Renal cortex interstitium (tissue), 11 donors: ENCODE data around the gene HRNR. TPM values are rescaled to one million over a fixed set of nuclear protein-coding genes. Genes with fewer than 3 reads are reported as not detected.
A peak's percentile ranks its signal among the peaks of the same experiment; 100 is the strongest.

Experiments
- DNase-seq, 11 donors: peaks; one replicate each; pipeline ENCODE4 v3.0.0-alpha.2; 2013; ENCODE audit warnings: low read depth in 9 of 11, low spot score in 4 of 11; ENCODE audit errors: extremely low read depth in 1 of 11
- polyA plus RNA-seq, 3 donors: library from polyadenylated mRNA; unstranded; fragments of 120-200 nt; gene quantifications; one replicate each; pipeline ENCODE4 v1.2.1, GENCODE V29; 2013; ENCODE audit not compliant: insufficient read length in 3 of 3

Gene HRNR
- polyA plus RNA-seq, 3 donors = 0.57 to 2.3 (median 1.5) TPM

- peak in 1 of 11 donors; percentile 7 for DNase-seq
Measured at GRCh38 chr1:152162792-152163463, 61.1 kb downstream of the HRNR start.

Other genes with a start within 250 kb of the HRNR start
- 100 to 1,000 TPM; 211 to 270 (median 220) TPM for gene S100A10, start 230.3 kb downstream of the HRNR start, polyA plus RNA-seq
- 100 to 1,000 TPM; 221 to 251 (median 248) TPM for gene S100A11, start 187.2 kb downstream of the HRNR start, polyA plus RNA-seq
- gene TCHHL1, start 135.1 kb downstream of the HRNR start, polyA plus RNA-seq = not detected
- gene TCHH, start 108.7 kb downstream of the HRNR start, polyA plus RNA-seq = under 1 TPM in 2 of 3 donors, not detected in 1; 0.04 to 0.09 TPM
- not detected for gene RPTN, start 65.0 kb downstream of the HRNR start, polyA plus RNA-seq
- gene FLG, start 101.0 kb upstream of the HRNR start, polyA plus RNA-seq = 1 to 10 TPM in 2 of 3 donors, under 1 TPM in 1; 0.81 to 1.9 (median 1.3) TPM
- gene FLG2, start 135.8 kb upstream of the HRNR start, polyA plus RNA-seq = under 1 TPM; 0.03 to 0.15 (median 0.09) TPM
- gene CRNN, start 190.1 kb upstream of the HRNR start, polyA plus RNA-seq = not detected